ENCODE data around the gene SEPSECS.

SEPSECS gene

GRCh38 chr4:25174674-25175073, 14.4 kb upstream of the SEPSECS start:
- H3K27ac ChIP-seq = no peak overlapping the region

GRCh38 chr4:25172961-25173915, 13.0 kb upstream of the SEPSECS start:
- no peak for TF ChIP-seq Cebpa-rat (IDR thresholded peaks at IDR 0.05)
- Histone ChIP-seq H3K36me3 (peaks cover 55% of the 10 kb centered on the region), H3K9ac (no peak overlapping the region), H4K20me1 (no peaks in the 10 kb centered on the region), H3K4me1 (no peaks in the 10 kb centered on the region), H3K4me2 (no peak overlapping the region), H3K27me3 (no peaks in the 10 kb centered on the region), H3K9me3 (peaks cover 4% of the 10 kb centered on the region; the same call in 1 of the 2 replicates), H3K27ac (no peak overlapping the region), H3K4me3 (no peak overlapping the region)

More at GRCh38 chr4:25174674-25175073, 14.4 kb upstream of the SEPSECS start:
- Histone ChIP-seq H3K4me3 (no peak overlapping the region), H3K27me3 (no peaks in the 10 kb centered on the region), H3K4me2 (no peak overlapping the region), H3K36me3 (peaks cover 55% of the 10 kb centered on the region), H3K4me1 (no peaks in the 10 kb centered on the region), H3K9me3 (no peaks in the 10 kb centered on the region; the same call in 1 of the 2 replicates), H3K9ac (no peak overlapping the region), H4K20me1 (no peaks in the 10 kb centered on the region)
- no peak for TF ChIP-seq Cebpa-rat (IDR thresholded peaks at IDR 0.05)

GRCh38 chr4:25171201-25171865, 11.1 kb upstream of the SEPSECS start:
- Histone ChIP-seq H3K9me3 (peaks cover 4% of the 10 kb centered on the region; the same call in 1 of the 2 replicates), H3K4me3 (no peak overlapping the region), H4K20me1 (no peaks in the 10 kb centered on the region), H3K27ac (no peak overlapping the region), H3K27me3 (no peaks in the 10 kb centered on the region), H3K9ac (no peak overlapping the region), H3K4me2 (no peak overlapping the region), H3K36me3 (peaks cover 54% of the 10 kb centered on the region), H3K4me1 (peaks cover 12% of the 10 kb centered on the region)
- no peak for TF ChIP-seq Cebpa-rat (IDR thresholded peaks at IDR 0.05)

GRCh38 chr4:25169446-25169845, 9.2 kb upstream of the SEPSECS start:
- no peaks in the 10 kb centered on the region for H3K27me3 ChIP-seq
- H3K4me3 ChIP-seq = no peak overlapping the region
- H4K20me1 ChIP-seq = no peaks in the 10 kb centered on the region
- peaks cover 8% of the 10 kb centered on the region for H3K9me3 ChIP-seq
- H3K4me1 ChIP-seq = peaks cover 12% of the 10 kb centered on the region
- no peak overlapping the region for H3K4me2 ChIP-seq
- no peak for TF ChIP-seq Cebpa-rat (IDR thresholded peaks at IDR 0.05)
- H3K9ac ChIP-seq = no peak overlapping the region
- H3K36me3 ChIP-seq = peaks cover 43% of the 10 kb centered on the region
- no peak overlapping the region for H3K27ac ChIP-seq

- no peak for TF ChIP-seq Cebpa-rat (IDR thresholded peaks at IDR 0.05)
- H4K20me1 ChIP-seq = no peaks in the 10 kb centered on the region
- no peaks in the 10 kb centered on the region for H3K27me3 ChIP-seq
- no peak overlapping the region for H3K9ac ChIP-seq
- peaks cover 8% of the 10 kb centered on the region for H3K9me3 ChIP-seq
- H3K4me1 ChIP-seq = peaks cover 27% of the 10 kb centered on the region
- no peak overlapping the region for H3K4me3 ChIP-seq
- H3K36me3 ChIP-seq = peaks cover 33% of the 10 kb centered on the region
- no peak overlapping the region for H3K4me2 ChIP-seq
- H3K27ac ChIP-seq = no peak overlapping the region
Observed at GRCh38 chr4:25165916-25166315, 5.7 kb upstream of the SEPSECS start.

- TF ChIP-seq Cebpa-rat (IDR thresholded peaks at IDR 0.05) = no peak
- H3K27ac ChIP-seq = no peak overlapping the region
- peaks cover 39% of the 10 kb centered on the region for H3K4me1 ChIP-seq
- H4K20me1 ChIP-seq = no peaks in the 10 kb centered on the region
- H3K9me3 ChIP-seq = peaks cover 4% of the 10 kb centered on the region; the same call in 1 of the 2 replicates
- H3K27me3 ChIP-seq = no peaks in the 10 kb centered on the region
- H3K9ac ChIP-seq = no peak overlapping the region
- H3K4me3 ChIP-seq = no peak overlapping the region
- no peak overlapping the region for H3K4me2 ChIP-seq
- H3K36me3 ChIP-seq = peaks cover 23% of the 10 kb centered on the region
Observed at GRCh38 chr4:25163196-25163595, 2.9 kb upstream of the SEPSECS start.

GRCh38 chr4:25162566-25162965, 2.3 kb upstream of the SEPSECS start:
- peaks cover 37% of the 10 kb centered on the region for H3K4me1 ChIP-seq
- peak overlapping the region; percentile 93 for H3K4me2 ChIP-seq
- no peak overlapping the region for H3K27ac ChIP-seq
- H3K9ac ChIP-seq = no peak overlapping the region
- peaks cover 23% of the 10 kb centered on the region for H3K36me3 ChIP-seq
- peaks cover 4% of the 10 kb centered on the region; the same call in 1 of the 2 replicates for H3K9me3 ChIP-seq
- H3K4me3 ChIP-seq = no peak overlapping the region
- H3K27me3 ChIP-seq = no peaks in the 10 kb centered on the region
- TF ChIP-seq Cebpa-rat (IDR thresholded peaks at IDR 0.05) = no peak
- H4K20me1 ChIP-seq = no peaks in the 10 kb centered on the region

- Histone ChIP-seq H3K9me3 (peaks cover 4% of the 10 kb centered on the region; the same call in 1 of the 2 replicates), H3K9ac (peak overlapping the region; percentile 90), H3K27me3 (no peaks in the 10 kb centered on the region), H3K4me3 (peak overlapping the region; percentile 79), H3K36me3 (peaks cover 27% of the 10 kb centered on the region), H3K4me1 (peaks cover 28% of the 10 kb centered on the region), H4K20me1 (no peaks in the 10 kb centered on the region), H3K27ac (peak overlapping the region; percentile 88), H3K4me2 (peak overlapping the region; percentile 93)
- TF ChIP-seq Cebpa-rat (IDR thresholded peaks at IDR 0.05) = no peak
Observed at GRCh38 chr4:25161593-25161950, 1.3 kb upstream of the SEPSECS start.

- H3K27me3 ChIP-seq = no peaks in the 10 kb centered on the region
- peaks cover 28% of the 10 kb centered on the region for H3K4me1 ChIP-seq
- peak overlapping the region; percentile 79 for H3K4me3 ChIP-seq
Observed at GRCh38 chr4:25160714-25161592, 704 bp upstream of the SEPSECS start.

More at GRCh38 chr4:25160714-25161592, 704 bp upstream of the SEPSECS start:
- Histone ChIP-seq H3K9me3 (peaks cover 2% of the 10 kb centered on the region; the same call in 1 of the 2 replicates), H3K27ac (peak overlapping the region; percentile 88), H4K20me1 (no peaks in the 10 kb centered on the region), H3K4me2 (peak overlapping the region; percentile 93), H3K36me3 (peaks cover 27% of the 10 kb centered on the region), H3K9ac (peak overlapping the region; percentile 90)
- TF ChIP-seq Cebpa-rat (IDR thresholded peaks at IDR 0.05) = no peak
